Fibroblast of villous mesenchyme (primary cell): ENCODE data around the gene KIAA0232. TPM values are rescaled to one million over a fixed set of nuclear protein-coding genes. Genes with fewer than 3 reads are reported as not detected.
A peak's percentile ranks its signal among the peaks of the same experiment; 100 is the strongest.
"Not testable (repeated sequence)": the region's sequence is repeated elsewhere in the genome, so short reads cannot be mapped to it uniquely, and the experiment has no call there.

ENCODE experiments used
- DNase-seq: peaks from one replicate; pipeline ENCODE4 v3.0.0-alpha.2; 2010; ENCODE audit warnings: low read depth
- H3K4me3 ChIP-seq: 2 replicates; pipeline ENCODE4 v1.5.1; 2011; ENCODE audit warnings: low read depth, mild to moderate bottlenecking, low read length
- CTCF ChIP-seq: IDR thresholded peaks from 2 replicates; pipeline ENCODE4 v1.5.1; 2012; ENCODE audit warnings: low read depth, mild to moderate bottlenecking, low read length; ENCODE audit not compliant: insufficient read depth
- total RNA-seq: library from RNA; depleted of rRNA; stranded (reverse); fragments of >200 nt; gene quantifications from 2 replicates; pipeline ENCODE4 v1.2.3, GENCODE V29; 2012

The KIAA0232 gene
- total RNA-seq, 1 donor: 29.8 TPM

- peak overlapping the region; percentile 76 for H3K4me3 ChIP-seq
- no peak for TF ChIP-seq CTCF
- peak; percentile 64 for DNase-seq
Observed at GRCh38 chr4:6908432-6909112, 126.0 kb downstream of the KIAA0232 start.

GRCh38 chr4:6909113-6909969 is 126.8 kb downstream of the KIAA0232 start, which contains the start of gene TBC1D14:
Gene TBC1D14, plus strand, starts transcription at chr4:6909826. Its CDS starts 13,564 bp downstream, at chr4:6923390.
- peak; percentile 87 for DNase-seq
- peak within 1 kb of the TSS; percentile 76 for H3K4me3 ChIP-seq
- no peak for TF ChIP-seq CTCF

GRCh38 chr4:6909970-6910339 is 127.4 kb downstream of the KIAA0232 start:
- DNase-seq: no peak
- TF ChIP-seq CTCF: no peak
- peak overlapping the region; percentile 76 for H3K4me3 ChIP-seq

GRCh38 chr4:6910340-6910959 is 127.9 kb downstream of the KIAA0232 start:
- peak overlapping the region; percentile 76 for H3K4me3 ChIP-seq
- DNase-seq: no peak
- TF ChIP-seq CTCF: peak; percentile 13

GRCh38 chr4:6910960-6911874 is 128.7 kb downstream of the KIAA0232 start:
- DNase-seq: no peak
- no peak for TF ChIP-seq CTCF
- H3K4me3 ChIP-seq: peak overlapping the region; percentile 76

- not testable (repeated sequence) for H3K4me3 ChIP-seq, DNase-seq
Observed at GRCh38 chr4:6911917-6912316, 129.4 kb downstream of the KIAA0232 start.
